ENCODE data around the gene CSAD.

Gene CSAD

GRCh38 chr12:53180220-53180930 lies at the start of gene CSAD, which contains the start of gene ZNF740:
CSAD (minus strand) TSS chr12:53180925; CDS start chr12:53173470, 7,455 bp downstream.
ZNF740 (plus strand) TSS chr12:53180722; CDS start chr12:53181984, 1,262 bp downstream.
- peak; percentile 89 for DNase-seq

DNA sequence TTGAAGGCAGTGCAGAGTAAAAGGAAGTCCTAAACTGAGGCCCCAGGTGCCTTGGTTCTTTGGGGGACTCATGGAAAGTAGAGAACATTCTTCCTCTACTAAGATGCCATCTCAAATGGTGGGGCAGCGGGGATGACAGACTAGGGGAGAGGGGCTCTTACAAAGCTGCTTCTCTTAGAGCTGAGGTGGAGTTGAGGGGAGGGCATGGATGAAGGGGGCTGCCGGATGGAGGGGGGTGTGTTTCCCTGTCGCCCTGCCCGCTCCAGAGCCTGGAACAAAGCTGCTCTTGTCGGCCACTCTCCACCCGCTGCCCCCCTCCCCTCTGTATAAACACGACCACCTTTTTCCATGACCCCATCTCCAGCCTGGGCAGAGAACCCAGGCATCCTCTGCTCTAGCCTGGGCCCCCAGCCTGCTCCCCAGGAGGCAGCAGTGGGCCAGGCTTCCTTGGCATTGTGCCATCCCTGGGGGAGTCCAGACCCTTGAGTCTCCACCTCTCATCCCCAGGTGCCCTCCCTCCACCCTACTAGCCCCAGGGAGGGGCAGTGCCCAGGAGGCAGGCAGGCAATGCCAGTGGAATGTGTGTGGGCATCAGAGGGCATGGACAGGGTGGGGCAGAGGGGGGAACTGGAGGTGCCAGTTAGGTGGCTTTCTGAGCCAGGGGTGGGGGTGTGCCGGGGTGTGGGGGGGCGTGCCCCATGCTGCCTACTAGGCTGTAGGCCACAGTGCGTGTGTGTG lies 49.6 kb upstream of the CSAD start:
- no peak for DNase-seq

- DNase-seq = no peak
Measured at GRCh38 chr12:53229454-53229853, 48.7 kb upstream of the CSAD start.

- DNase-seq = no peak
Measured at GRCh38 chr12:53227836-53228235, 47.1 kb upstream of the CSAD start.

DNA sequence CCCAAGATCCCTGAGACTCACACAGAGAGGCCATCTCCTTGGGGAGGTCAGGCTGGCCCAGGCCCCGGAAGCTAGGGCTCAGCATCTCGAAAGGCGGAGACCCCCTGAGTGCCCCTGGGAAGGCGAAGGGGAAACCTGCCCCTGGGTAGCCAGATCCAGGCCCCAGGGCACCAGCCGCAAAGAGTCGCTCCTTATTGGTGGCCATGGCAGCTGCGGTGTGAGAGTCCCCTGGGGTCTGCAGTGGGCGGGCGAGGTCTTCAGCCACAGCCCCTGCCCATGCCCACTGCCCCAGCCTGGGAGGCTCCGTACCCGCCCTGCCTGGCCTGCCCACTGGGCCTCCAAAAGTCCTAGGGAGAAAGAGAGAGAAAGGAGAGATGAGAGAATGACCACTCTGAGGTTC lies 46.6 kb upstream of the CSAD start:
- no peak for DNase-seq

DNA sequence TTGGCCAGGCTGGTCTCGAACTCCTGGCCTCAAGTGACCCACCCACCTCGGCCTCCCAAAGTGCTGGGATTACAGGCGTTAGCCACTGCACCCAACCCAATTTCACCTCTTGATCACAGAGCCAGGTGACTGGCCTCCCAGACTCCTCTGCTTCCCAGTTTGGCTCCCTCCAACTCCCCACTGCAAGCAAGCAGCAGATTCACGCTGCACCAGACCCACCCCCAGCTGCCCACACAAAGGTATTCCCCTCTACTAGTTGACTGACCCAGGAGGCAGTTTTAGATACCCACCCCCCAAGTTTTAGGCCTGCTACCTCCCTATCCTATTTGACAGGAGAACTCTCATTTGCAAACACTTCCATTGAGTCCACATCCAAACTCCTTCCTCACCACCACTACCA lies 46.1 kb upstream of the CSAD start:
- no peak for DNase-seq

DNA sequence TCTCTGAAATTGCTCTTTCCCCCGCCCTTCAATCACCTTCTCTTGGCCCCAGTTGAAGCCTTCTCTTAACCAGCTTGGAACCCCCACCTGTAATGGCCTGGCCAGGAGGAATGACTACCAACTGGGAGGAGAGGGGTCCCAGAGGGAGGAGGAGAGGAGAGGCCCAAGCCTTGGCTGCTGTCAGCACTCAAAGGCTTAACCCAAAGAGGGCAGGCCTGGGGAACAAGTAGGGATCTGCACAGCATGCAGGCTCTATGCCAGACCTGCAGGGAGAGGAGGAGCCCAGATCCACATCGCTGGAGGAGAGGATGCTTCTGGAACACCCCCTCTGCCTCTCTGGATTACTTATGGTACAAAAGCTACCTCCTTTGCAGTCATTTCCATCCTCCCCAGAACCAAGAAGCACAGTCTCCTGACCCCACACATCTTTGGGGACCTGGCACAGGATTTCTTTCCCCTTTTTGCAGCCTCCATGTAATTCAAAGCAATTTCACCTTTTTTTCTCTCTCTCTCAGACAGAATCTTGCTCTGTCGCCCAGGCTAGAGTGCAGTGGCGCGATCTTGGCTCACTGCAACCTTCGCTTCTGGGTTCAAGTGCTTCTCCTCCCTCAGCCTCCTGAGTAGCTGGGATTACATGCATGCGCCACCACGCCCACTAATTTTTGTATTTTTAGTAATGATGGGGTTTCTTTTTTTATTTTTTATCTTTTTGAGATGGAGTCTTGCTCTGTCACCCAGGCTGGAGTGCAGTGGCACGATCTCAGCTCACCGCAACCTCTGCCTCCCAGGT lies 45.1 kb upstream of the CSAD start:
- no peak for DNase-seq

DNA sequence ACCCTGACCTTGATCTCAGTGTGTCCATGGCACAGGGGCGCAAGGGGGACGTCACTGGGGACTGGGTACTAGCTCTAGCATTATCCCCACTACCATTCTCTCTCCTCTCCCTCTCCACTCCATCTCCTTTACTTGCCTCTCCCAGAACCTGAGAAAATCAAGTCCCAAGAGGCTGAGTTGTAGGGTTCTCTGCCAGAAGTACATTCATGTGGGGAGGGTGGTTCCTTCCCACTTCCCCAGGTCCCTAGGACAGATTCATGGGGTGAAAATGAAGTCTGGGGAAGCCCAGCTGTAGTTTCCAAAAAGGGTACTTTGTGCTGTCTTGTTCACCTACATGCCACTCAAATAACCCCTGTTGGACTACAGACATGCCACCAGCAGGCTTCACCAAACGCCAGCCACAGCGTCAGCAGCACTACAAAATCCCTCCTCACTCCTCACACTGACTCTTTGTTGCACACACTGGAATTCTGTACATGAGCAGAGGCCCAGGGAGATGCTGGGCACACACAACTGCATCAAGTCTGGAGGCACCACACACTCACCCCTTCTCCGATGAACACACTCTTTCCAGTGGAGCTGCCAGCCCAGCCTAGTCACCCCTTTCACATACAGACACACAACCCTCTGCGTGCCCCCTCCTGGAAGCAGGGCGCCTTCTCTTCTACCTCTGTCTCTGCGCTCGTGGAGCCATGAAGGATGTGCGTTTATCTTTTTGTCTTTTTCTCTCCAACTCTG lies 44.3 kb upstream of the CSAD start:
- no peak for DNase-seq

GRCh38 chr12:53224061-53224896 lies 43.6 kb upstream of the CSAD start:
- no peak for DNase-seq

- no peak for DNase-seq
Measured at GRCh38 chr12:53223389-53224060, 42.8 kb upstream of the CSAD start.

GRCh38 chr12:53222806-53223261 lies 42.1 kb upstream of the CSAD start:
- no peak for DNase-seq

DNA sequence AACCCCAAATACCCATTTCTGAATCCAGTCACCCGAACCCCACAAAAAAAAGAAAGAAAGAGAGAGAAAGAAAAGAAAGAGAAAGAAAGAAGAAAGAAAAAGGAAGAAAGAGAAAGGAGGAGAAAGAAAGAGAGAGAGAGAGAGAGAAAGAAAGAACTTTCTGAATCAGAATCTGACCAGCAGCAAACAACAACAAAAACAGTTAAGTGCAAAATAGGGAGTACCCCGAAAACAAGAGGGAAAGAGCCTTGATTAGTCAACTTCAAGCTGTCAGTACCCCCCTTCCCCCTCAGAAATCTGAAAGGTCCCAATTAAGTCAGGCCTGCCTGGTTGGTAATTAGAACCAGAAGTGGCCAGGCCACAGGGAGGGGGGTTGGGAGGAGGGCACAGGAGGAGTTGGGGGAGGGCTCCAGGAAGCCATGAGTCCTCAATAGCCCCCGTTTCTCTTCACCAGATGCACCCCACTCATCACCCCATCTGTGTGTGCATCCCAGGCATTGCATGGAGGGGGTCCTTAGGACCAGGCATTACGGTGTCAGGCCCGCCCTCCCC lies 41.5 kb upstream of the CSAD start:
- no peak for DNase-seq

GRCh38 chr12:53221203-53222080 lies 40.7 kb upstream of the CSAD start:
- DNase-seq = no peak

GRCh38 chr12:53220694-53221202 lies 40.0 kb upstream of the CSAD start:
- DNase-seq = peak; percentile 69

DNA sequence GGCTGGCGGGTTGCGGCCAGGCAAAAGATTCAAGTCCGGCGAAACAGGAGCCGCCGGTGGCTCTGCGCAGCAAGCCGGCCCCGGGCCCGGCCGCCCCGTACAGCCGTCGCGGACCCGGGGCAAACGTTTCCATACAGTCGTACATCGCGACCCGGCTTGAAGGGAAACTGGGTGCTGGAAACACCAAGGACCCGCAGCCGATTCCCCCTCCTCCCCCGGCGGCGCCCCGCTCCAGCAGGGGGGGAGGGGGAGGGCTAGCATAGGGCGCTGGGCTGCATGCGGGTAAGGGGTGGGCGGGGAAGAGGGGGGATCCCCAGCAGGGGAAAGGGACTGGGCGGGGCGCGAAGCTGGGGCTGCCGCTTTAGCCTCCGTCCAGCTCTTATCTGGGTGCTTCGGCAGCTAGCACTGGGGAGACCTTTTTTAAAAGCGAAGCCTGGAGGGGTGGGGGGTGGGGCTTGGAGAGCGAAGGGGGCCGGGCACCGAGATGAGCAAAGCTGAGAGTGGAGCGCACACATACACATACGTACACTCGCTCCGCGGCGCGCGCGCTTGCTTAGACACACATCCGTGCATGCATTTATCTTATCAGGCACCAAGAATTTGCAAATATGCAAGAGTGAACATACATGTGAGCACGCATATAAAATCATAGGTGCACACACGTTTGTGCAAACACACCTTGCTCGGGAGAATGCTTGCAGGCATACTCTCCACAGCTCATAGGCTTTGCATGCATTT lies 39.4 kb upstream of the CSAD start:
- no peak for DNase-seq

DNA sequence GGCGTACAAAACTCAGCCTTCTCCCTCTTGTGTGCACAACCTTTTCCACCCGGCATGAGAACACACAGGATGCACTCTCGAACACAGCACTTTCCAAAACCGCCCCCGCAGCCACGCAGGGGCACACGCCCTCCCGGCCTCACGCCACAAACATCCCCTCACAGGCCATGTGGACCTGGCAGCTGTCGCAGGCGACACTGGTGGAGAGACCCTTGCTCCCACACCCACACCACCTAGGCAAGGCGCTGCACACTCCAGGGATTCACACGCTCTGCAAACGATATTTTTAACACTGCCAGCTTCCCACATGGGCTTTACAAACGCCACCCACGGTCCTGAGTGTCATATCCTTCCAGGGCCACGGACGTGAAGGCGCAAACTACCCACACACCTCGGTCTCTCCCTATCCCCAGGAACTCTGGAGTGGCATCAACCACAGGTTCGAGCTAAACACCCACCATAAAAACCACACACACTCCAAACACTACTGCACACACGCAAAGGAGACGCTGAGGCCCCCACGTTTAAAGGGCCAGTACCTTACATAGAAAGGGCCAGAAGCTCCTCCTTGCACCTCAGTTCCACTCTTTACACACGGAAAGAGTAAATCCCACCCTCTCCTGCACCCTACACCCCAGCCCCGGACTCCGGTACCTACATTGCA lies 38.7 kb upstream of the CSAD start:
- no peak for DNase-seq

DNA sequence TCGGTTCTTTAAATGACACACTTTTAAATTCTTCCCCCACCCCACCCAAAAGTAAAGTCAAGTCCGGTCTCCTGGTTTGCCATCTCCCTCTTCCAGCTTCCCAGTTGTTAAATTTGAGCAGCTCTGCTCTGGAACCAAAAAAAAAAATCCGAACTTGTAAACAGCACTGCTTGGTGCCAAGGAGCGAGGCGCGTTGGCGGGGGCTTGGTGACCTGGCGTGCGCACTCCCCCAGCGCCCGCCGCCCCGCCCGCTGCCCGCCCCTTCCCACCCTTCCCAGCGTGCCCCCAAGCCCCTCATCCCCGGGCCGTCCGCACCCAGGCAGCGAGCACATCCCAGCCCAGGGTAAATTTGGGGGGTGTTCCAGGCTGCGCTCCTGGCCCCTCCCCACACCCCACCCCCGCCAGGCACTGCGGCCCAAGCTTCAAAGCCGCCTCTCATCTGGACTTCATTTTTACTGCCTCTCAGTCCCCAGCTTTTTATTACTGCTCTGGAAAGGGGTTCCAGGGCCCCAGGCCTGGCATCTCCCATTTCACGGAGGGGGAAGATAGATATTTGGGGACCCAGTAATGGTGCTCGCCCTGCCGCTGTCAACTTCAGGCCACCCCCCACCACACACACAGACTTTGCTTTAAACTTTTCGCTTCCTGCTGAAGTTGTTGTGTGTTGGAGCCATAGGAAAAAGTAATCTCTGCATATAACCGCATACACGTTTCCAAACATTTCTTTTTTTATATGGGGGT lies 38.0 kb upstream of the CSAD start:
- no peak for DNase-seq

DNA sequence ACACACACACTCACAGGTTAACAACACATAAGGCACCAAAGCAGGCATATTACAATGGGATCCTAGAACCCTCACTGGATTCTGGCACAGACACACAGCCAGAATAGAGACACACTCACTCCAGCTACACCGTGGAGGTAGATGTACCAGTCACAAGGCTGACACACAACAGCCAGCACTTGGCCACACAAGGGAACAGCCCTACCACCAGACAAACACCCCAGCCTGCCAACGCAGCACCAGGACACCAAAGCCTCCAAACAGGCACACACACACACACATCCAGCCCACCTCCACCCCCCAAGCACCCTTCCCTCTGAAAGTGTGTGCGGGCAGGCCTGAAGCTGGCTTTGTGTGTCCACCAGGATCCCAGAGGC lies 37.2 kb upstream of the CSAD start:
- no peak for DNase-seq

Measured in NCI-H1048 (cell line).